Liver (tissue), 9 donors: ENCODE data around the gene BCL10. TPM values are rescaled to one million over a fixed set of nuclear protein-coding genes. Genes with fewer than 3 reads are reported as not detected.

Experiments
- DNase-seq: peaks from one replicate; pipeline ENCODE4 v3.0.0-alpha.2; 2017; ENCODE audit warnings: low spot score
- H3K27ac ChIP-seq, 2 donors: one replicate each; pipeline ENCODE4 v1.7.0; 2013; ENCODE audit warnings: inconsistent platforms in 2 of 2, low read length in 2 of 2, control low read depth in 1 of 2, low read depth in 1 of 2, mild to moderate bottlenecking in 1 of 2
- H3K27me3 ChIP-seq, 4 donors: one replicate each; pipeline versions ENCODE4 v1.6.1 to v1.7.0; 2013; ENCODE audit warnings: low read length in 3 of 4, inconsistent platforms in 1 of 4, mild to moderate bottlenecking in 1 of 4, moderate library complexity in 1 of 4; ENCODE audit not compliant: control insufficient read depth in 4 of 4, insufficient read depth in 4 of 4
- H3K36me3 ChIP-seq, 4 donors: one replicate each; pipeline versions ENCODE4 v1.6.1 to v1.7.0; 2013; ENCODE audit warnings: low read length in 3 of 4, mild to moderate bottlenecking in 3 of 4, low read depth in 1 of 4, moderate library complexity in 1 of 4; ENCODE audit not compliant: control insufficient read depth in 4 of 4, insufficient read depth in 3 of 4
- H3K4me1 ChIP-seq, 4 donors: one replicate each; pipeline versions ENCODE4 v1.6.1 to v1.7.0; 2013; ENCODE audit warnings: low read length in 3 of 4, mild to moderate bottlenecking in 3 of 4, moderate library complexity in 1 of 4; ENCODE audit not compliant: control insufficient read depth in 4 of 4, insufficient read depth in 4 of 4
- H3K4me3 ChIP-seq, 3 donors: one replicate each; pipeline versions ENCODE4 v1.6.1 to v1.7.0; 2013; ENCODE audit warnings: low read length in 3 of 3, control low read depth in 1 of 3, low read depth in 1 of 3, mild to moderate bottlenecking in 1 of 3
- H3K9ac ChIP-seq, 2 donors: one replicate each; pipeline ENCODE4 v1.7.0; 2013; ENCODE audit warnings: low read length in 2 of 2, mild to moderate bottlenecking in 2 of 2, moderate library complexity in 2 of 2, control low read depth in 1 of 2, low read depth in 1 of 2
- H3K9me3 ChIP-seq, 4 donors: one replicate each; pipeline versions ENCODE4 v1.6.1 to v1.7.0; 2013; ENCODE audit warnings: low read length in 3 of 4; ENCODE audit not compliant: control insufficient read depth in 4 of 4
- ATF3 ChIP-seq: IDR thresholded peaks from 2 replicates; pipeline ENCODE4 v1.6.1; 2016; ENCODE audit warnings: antibody characterized with exemption
- CTCF ChIP-seq: fragments of 150-350 bp; IDR thresholded peaks from 2 replicates; pipeline ENCODE4 v1.5.1; 2017; ENCODE audit warnings: improper control_type of control experiment, low read depth, low read length; ENCODE audit not compliant: missing input control
- EGR1 ChIP-seq, 2 donors: IDR thresholded peaks; 2 replicates each; pipeline ENCODE4 v1.6.1; 2016 to 2018; ENCODE audit warnings: antibody characterized with exemption in 2 of 2, low read depth in 2 of 2
- FOXA1 ChIP-seq: IDR thresholded peaks from 2 replicates; pipeline ENCODE4 v1.6.1; 2016; ENCODE audit warnings: antibody characterized with exemption
- FOXA2 ChIP-seq: IDR thresholded peaks from 2 replicates; pipeline ENCODE4 v1.6.1; 2016; ENCODE audit warnings: antibody characterized with exemption
- GABPA ChIP-seq, 2 donors: IDR thresholded peaks in 1 of 2; conservative IDR thresholded peaks in 1 of 2; 2 replicates each; pipeline ENCODE4 v1.6.1; 2016; ENCODE audit warnings: antibody characterized with exemption in 2 of 2, mild to moderate bottlenecking in 1 of 2, moderate library complexity in 1 of 2
- HNF4A ChIP-seq, 2 donors: conservative IDR thresholded peaks; 2 replicates each; pipeline ENCODE4 v1.6.1; 2016; ENCODE audit warnings: antibody characterized with exemption in 2 of 2, mild to moderate bottlenecking in 2 of 2
- HNF4G ChIP-seq: IDR thresholded peaks from 2 replicates; pipeline ENCODE4 v1.6.1; 2016; ENCODE audit warnings: antibody characterized with exemption
- JUND ChIP-seq, 2 donors: IDR thresholded peaks; 2 replicates each; pipeline ENCODE4 v1.6.1; 2016; ENCODE audit warnings: antibody characterized with exemption in 2 of 2
- NR2F2 ChIP-seq: IDR thresholded peaks from 2 replicates; pipeline ENCODE4 v1.6.1; 2016; ENCODE audit warnings: antibody characterized with exemption
- RAD21 ChIP-seq, 2 donors: IDR thresholded peaks; 2 replicates each; pipeline ENCODE4 v1.6.1; 2016; ENCODE audit warnings: antibody characterized with exemption in 2 of 2, mild to moderate bottlenecking in 2 of 2
- REST ChIP-seq: IDR thresholded peaks from 2 replicates; pipeline ENCODE4 v1.6.1; 2016; ENCODE audit warnings: antibody characterized with exemption, mild to moderate bottlenecking
- RXRA ChIP-seq, 2 donors: IDR thresholded peaks; 2 replicates each; pipeline ENCODE4 v1.6.1; 2017 to 2018; ENCODE audit warnings: antibody characterized with exemption in 2 of 2, mild to moderate bottlenecking in 1 of 2
- SP1 ChIP-seq: IDR thresholded peaks from 2 replicates; pipeline ENCODE4 v1.6.1; 2018; ENCODE audit warnings: antibody characterized with exemption, mild to moderate bottlenecking
- TAF1 ChIP-seq: conservative IDR thresholded peaks from 2 replicates; pipeline ENCODE4 v1.6.1; 2016; ENCODE audit warnings: antibody characterized with exemption, mild to moderate bottlenecking
- YY1 ChIP-seq: IDR thresholded peaks from 2 replicates; pipeline ENCODE4 v1.6.1; 2016; ENCODE audit warnings: antibody characterized with exemption, mild to moderate bottlenecking
- ZBTB33 ChIP-seq: IDR thresholded peaks from 2 replicates; pipeline ENCODE4 v1.6.1; 2016; ENCODE audit warnings: antibody characterized with exemption
- WGBS: extraction: QIAGEN DNeasy Blood & Tissue Kit; methylation state at CpG from one replicate; pipeline ENCODE4 v1.1.7; 2013; 5-methylcytosine and 5-hydroxymethylcytosine counted together
- polyA plus RNA-seq, 2 donors: library from polyadenylated mRNA; stranded (reverse) in 1 of 2; unstranded in 1 of 2; fragments of 200-250 nt in 1 of 2; fragments of >200 nt in 1 of 2; fragmentation: Nextera tagmentation in 1 of 2; extraction: Ambion mirVana in 1 of 2; gene quantifications; one replicate each; pipeline versions ENCODE4 v1.2.1 to v1.2.3, GENCODE V29; 2013 to 2015
- total RNA-seq, 2 donors: library from RNA; depleted of rRNA; stranded (reverse); fragments of >200 nt; gene quantifications; one replicate each; pipeline ENCODE4 v1.2.3, GENCODE V29; 2014
- donor health status: healthy.
- donor health status: healthy.
- donor health status: healthy.
- donor health status: healthy.
- donor health status: healthy.

The BCL10 gene
- total and polyA plus RNA-seq, 4 donors = 3.1 to 8.9 (median 7.5) TPM

GRCh38 chr1:85267313-85267712 lies 9.1 kb downstream of the BCL10 start:
- no peak for DNase-seq
- 89% methylated on average over 2 of the region's 2 CpGs for WGBS
- Histone ChIP-seq H3K27me3 (no peaks in the 10 kb centered on the region), H3K4me3 (no peak overlapping the region), H3K36me3 (peaks cover 2 to 28% (median 18%) of the 10 kb centered on the region in 4 donors), H3K9me3 (no peaks in the 10 kb centered on the region), H3K9ac (no peak overlapping the region), H3K4me1 (peaks cover 11 to 37% (median 18%) of the 10 kb centered on the region in 4 donors), H3K27ac (no peak overlapping the region)
- no peak for TF ChIP-seq GABPA (IDR thresholded peaks at IDR 0.05 in 1 of 2, conservative IDR thresholded peaks at IDR 0.05 in 1 of 2)
- no peak for TF ChIP-seq TAF1
- no peak for TF ChIP-seq REST
- no peak for TF ChIP-seq HNF4A (conservative IDR thresholded peaks at IDR 0.05)
- no peak for TF ChIP-seq RXRA (IDR thresholded peaks at IDR 0.05)
- TF ChIP-seq NR2F2 = no peak
- no peak for TF ChIP-seq YY1
- no peak for TF ChIP-seq EGR1 (IDR thresholded peaks at IDR 0.05; ENCODE audit: low read depth in 2 of 2)

- H3K9ac ChIP-seq = no peak overlapping the region
- H3K4me3 ChIP-seq = no peak overlapping the region
- WGBS = 58% methylated on average over 2 of the region's 2 CpGs
- no peak for TF ChIP-seq YY1
- TF ChIP-seq ATF3 = no peak
- no peak for TF ChIP-seq JUND (IDR thresholded peaks at IDR 0.05)
- no peak for TF ChIP-seq NR2F2
- no peak for TF ChIP-seq CTCF
- no peak for TF ChIP-seq HNF4G
- TF ChIP-seq GABPA (IDR thresholded peaks at IDR 0.05 in 1 of 2, conservative IDR thresholded peaks at IDR 0.05 in 1 of 2) = no peak
- no peak for TF ChIP-seq REST
- TF ChIP-seq TAF1 = no peak
- no peak for TF ChIP-seq ZBTB33
- no peak for TF ChIP-seq RXRA (IDR thresholded peaks at IDR 0.05)
- no peak for TF ChIP-seq FOXA2
- TF ChIP-seq HNF4A (conservative IDR thresholded peaks at IDR 0.05) = no peak
- TF ChIP-seq FOXA1 = no peak
- no peak for TF ChIP-seq SP1
- no peak for TF ChIP-seq RAD21 (IDR thresholded peaks at IDR 0.05)
- TF ChIP-seq EGR1 (IDR thresholded peaks at IDR 0.05; ENCODE audit: low read depth in 2 of 2) = no peak
- no peak for DNase-seq
- no peak overlapping the region for H3K27ac ChIP-seq
- H3K36me3 ChIP-seq = peaks cover 2 to 24% (median 11%) of the 10 kb centered on the region in 4 donors
- no peaks in the 10 kb centered on the region for H3K27me3 ChIP-seq
- peaks cover 6 to 31% (median 8%) of the 10 kb centered on the region in 4 donors for H3K4me1 ChIP-seq
- no peaks in the 10 kb centered on the region for H3K9me3 ChIP-seq
Observed at GRCh38 chr1:85264150-85264549, 12.3 kb downstream of the BCL10 start.
